NCI-H187 treated with DMSO at 0.1 percent for 48 hours (cell line): ENCODE data around the gene LY6G6D.
"Not testable (repeated sequence)": the region's sequence is repeated elsewhere in the genome, so short reads cannot be mapped to it uniquely, and the experiment has no call there.

Experiments
- DNase-seq: peaks from one replicate; lab custom pipeline; 2025; lab: John Stamatoyannopoulos, UW

The LY6G6D gene

DNA sequence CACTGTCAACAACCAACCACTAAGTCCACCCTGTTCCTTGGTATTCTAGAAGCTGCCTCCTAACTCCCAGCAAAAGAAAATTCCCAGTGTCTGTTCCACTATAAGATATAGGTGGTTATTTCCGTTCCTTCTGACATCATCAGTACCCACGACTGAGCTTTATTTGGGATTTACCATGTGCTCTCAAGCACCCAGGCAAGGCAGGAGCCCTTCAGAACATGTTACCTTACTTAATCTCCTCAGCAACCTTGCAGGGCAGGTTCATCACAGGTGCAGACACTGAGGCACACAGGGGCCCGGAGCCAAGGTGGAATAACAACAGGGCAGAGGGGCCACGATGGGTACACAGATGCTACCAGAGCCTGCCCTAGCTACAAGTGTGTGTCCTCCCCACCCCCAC, 22.8 kb upstream of the LY6G6D start:
- DNase-seq = no peak

DNA sequence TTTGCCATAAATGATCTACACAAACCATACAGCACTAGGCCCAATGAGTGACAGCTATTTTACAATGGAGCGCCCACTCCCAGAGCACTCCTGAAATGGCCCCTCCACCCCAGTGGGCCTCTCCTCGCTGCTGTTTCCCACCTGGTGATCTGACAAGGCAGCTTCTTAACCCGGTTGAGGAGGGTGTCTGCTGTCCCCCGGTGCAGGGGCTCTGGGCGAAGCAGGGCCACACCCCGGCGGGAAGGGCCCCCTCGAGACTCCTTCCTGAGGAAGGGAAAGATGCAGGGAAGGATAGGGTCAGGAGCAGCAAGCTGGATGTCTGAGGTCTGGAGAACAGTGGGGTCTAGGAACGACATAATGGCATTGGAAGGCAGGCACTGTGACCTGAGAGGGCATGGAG, 22.3 kb upstream of the LY6G6D start:
- no peak for DNase-seq

DNA sequence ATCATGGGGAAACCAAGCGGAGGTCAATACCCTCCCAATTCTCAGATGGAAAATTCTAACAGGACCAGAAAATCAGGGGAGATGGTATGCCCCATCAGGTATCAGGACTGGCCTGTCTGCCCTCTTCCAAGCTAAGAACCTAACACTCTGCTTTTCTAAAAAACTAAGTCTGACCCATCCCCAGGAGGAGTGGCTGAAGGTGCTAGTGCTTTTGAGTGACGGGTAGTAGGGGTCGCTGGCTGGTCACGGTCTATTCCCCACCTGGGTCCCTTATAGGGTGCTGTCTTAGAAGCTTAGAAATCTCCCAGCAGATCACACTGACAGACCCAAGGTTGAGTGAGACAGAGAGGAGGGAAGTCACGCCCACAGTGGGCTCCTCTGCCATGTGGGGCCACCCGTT, 21.6 kb upstream of the LY6G6D start:
- no peak for DNase-seq

DNA sequence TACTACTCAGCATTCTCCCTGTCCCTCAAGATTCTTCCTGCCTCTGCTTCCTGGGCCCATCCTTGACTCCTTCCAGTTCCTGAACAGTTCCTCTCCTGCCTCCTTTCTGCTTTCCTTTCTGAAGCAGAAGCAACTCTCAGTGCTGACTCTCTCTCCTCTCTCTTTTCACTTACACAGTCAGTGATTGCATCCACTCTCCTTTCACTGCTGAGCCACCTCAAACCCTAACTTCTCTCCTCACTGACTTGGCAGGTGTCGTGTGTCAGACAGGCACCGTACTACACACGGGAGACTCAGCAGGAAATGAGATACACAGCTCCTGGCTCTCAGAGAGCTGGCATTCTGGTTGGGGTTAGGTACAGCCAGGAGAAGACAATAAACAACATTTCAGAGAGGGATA, 17.6 kb upstream of the LY6G6D start:
- DNase-seq = no peak

DNA sequence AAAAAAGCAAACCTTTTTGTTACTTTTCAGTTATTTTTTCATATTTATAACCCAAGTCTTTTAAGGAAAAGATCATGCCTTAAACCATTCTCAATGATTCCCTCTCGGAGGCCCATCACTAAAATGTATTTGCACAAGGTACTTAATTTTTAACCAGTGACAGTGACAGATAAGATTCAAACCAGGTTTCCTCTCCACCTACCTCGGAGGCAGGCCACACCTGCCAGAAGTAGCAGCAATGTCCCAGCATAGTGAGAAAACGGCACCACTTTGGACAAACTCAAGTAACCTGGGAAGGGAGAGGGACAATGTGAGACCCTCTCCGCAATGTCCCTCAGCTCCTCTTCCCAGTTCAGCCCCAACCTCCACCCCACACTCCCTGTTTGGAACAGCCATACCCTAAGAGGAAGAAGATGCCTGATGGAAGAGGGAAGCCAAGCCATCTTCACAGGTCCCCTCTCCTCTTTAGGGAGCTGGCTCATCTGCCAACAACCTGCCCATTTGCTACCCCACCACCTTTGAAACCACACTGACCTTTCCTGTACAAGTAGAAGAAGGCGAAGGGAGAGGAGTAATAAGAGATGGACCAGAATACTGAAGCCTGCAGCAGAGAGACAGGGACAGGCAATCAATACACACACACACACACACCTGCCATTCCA, 14.3 kb upstream of the LY6G6D start:
- DNase-seq = no peak

DNA sequence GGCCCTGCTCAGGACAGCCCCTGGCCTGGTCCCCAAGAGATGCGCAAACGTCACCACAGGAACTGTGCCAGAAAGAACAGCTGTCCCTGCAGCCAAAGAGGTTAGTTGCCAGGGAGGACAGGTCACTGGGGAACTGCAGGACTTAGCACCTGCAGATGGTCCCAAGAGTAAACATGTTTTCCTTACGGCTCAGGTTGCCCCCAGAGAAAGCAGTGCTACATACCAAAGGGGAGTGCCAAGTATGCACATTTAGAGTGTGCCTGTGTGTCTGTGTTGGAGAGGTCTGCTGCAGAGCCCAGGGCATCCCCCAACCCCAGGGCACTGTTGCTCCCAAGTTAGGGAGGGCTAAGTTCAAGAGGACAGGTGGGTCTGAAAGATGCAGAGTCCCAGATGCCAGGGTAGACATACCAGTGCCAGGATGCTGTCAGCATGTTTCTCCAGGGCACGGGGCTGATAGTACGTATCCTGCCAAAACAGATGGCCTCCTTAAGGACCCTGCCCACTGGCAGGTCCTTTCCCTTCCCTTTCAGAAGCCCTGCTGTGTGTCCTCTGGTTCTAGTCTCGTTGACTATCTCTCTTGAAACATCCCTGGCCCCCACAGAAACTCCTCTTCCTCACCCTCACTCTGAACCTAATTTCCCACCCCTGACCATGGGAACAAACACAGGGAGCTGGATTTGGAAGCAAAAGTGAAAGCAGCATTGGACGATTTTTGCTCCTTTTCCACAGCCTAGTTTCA, 13.3 kb upstream of the LY6G6D start:
- DNase-seq = no peak

DNA sequence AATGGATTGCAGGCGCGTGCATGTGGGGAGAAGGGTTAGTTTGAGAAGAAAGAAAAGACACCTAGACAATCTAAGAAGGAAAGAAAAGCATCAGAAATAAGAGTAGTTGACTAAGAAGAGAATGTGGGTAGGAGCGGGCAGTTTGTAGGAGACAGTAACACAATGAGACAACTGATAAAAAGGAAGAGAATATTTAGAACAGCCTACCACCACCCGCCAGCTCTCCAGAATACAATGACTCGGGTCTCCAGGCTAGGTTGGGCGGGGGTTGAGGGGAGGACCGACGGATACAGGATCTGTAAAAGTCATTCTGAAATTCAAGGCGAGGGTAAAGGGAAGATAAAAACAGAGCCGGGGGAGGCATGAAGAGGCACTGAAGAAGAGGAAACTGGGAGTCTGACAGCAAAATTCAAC, 12.7 kb upstream of the LY6G6D start:
- DNase-seq = no peak

DNA sequence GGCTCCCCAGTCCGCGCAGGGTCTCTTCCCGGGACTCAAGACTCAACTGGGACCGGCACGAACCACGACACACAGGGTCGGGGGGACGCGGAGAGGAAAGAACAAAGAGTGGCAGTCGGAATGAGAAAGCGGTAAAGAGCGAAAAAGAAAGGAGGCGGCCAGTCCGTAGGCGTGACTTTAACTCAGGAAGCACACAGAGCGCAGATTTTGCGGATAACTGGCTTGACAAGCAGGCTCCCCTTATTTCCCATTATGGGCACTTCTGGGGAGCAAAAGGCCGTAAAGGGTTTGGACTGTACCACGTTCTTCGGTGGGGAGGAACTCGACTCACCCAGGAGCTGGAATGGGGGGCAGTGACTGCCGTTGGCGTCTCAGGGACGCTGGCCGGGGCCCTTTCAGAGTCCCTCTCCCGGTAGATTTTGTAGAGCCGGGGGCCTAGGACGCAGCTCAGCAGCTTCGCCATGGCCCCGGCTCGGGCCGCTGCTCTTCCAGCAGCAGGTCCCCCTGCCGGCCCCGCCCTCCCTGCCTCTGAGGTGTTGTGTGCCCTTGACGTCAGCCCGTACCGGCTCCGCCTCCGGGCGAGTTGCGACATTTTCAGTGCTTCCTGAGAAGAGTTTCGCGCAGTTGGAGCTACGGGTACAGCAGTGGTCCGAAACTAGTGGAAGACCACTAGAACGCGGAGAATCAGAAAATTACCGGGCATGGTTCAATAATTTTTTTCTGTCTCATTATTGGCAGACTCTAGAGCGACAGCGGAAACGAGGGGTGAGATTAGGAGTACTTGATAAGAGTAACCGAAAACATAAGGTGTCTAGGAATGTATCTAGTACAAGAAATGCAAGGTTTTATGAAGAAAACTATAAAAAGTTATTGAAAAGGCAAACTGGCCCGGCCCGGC, 12.1 kb upstream of the LY6G6D start, which contains the start of gene ABHD16A:
Gene ABHD16A (minus strand): TSS at position 506 of the 898 bp plus-strand sequence. CDS start 43 bp downstream, at position 463.
- DNase-seq = peak; percentile 57

DNA sequence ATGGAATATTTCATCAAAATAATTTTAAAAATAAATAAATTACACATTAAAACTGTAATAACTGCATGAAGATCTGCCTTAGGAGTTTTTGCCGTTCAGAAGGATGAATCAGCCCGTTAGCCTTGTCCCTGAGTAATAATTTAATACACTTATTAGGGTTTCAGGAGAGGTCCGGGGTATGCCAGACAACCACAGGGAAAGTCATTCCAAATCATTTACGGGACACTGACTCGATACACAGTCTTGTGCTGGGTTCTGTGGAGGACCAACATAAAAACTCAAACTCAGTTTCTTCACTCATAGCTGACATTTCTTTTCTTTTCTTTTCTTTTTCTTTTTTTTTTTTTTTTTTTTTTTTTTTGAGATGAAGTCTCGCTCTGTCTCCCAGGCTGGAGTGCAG, 9.2 kb upstream of the LY6G6D start:
- DNase-seq = no peak

DNA sequence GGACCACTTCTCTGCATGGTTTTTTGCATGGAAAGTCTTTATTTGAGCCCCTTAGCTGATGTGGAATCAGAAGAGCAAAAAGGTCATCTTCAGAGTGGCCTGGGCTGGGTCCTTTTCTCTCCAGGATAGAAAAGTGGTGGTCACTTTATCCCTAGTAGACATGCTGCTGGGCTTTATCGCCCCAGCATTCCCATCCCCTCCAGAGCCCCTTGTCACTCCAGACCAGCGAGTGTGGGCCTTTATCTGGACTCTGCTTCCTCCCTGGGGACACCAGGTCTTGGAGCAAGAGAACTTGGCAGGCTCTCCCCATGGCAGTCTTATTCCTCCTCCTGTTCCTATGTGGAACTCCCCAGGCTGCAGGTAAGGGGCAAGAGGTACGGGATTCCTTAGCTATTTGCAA, 8.5 kb upstream of the LY6G6D start, which contains the start of gene LY6G6F:
Gene LY6G6F (plus strand): TSS at position 268 of the 400 bp plus-strand sequence. CDS start 41 bp downstream, at position 309.
- DNase-seq = no peak

DNA sequence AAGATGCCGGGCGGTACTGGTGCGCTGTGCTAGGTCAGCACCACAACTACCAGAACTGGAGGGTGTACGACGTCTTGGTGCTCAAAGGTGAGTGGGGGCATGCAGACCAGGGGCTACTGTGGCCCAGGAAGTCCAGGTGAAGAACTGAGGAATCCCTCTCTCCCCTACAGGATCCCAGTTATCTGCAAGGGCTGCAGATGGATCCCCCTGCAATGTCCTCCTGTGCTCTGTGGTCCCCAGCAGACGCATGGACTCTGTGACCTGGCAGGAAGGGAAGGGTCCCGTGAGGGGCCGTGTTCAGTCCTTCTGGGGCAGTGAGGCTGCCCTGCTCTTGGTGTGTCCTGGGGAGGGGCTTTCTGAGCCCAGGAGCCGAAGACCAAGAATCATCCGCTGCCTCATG, 7.4 kb upstream of the LY6G6D start:
- DNase-seq = no peak

DNA sequence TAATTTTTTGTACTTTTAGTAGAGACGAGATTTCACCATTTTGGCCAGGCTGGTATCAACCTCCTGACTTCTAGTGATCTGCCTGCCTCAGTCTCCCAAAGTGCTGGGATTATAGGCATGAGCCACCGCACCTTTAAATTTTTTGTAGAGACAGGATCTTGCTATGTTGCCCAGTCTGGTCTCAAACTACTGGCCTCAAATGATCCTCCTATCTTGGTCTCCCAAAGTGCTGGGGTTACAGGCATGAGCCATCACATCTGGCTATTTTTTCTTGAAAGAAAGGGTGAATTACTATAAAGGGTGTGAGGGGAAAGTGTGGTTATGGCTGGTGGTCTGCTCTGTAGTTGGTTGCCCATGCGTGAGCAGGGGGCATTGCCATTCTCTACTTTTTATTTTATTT, 6.9 kb upstream of the LY6G6D start:
- no peak for DNase-seq

DNA sequence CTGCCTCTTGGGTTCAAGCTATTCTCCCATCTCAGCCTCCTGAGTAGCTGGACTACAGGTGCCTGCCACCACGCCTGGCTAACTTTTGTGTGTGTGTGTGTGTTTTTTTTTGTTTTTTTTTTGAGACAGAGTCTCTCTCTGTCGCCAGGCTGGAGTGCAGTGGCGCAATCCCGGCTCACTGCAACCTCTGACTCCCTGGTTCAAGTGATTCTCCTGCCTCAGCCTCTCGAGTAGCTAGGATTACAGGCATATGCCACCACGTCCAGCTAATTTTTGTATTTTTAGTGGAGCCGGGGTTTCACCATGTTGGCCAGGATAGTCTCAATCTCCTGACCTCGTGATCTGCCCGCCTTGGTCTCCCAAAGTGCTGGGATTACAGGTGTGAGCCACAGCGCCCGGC, 6.0 kb upstream of the LY6G6D start:
- DNase-seq = not testable (repeated sequence)

DNA sequence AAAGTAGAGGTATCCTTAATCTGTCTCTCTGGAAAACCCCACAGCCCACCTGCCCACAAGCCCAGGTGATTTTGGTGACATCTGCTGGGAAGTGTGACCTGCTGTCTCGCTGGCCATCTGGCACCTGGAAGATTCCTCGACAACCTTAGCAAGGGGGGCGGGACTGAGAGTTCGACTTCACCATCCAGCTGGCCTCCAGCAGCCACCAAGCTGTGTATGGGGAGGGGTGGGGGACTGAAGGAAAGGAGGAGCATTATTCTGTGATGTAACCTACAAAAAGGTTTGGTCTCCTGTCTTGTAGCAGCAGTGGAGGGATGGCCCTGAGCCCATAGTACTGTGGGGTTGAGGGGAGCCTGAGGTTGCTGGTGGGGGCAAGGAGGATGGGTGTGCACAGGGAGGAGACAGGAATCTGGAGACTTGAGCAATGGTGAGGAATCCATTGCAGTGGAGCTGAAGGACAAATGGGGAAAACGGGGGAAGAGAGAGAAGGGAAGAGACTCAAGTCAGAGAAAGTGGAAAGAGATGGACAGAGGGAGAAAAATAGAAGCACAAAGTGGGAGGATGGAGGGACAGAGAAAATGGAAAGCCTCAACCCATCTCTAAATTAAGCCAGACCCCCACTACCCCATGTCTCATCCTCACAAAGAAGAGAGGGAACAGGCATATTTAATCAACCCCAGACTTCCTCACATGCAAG, 4.5 kb upstream of the LY6G6D start:
- no peak for DNase-seq

DNA sequence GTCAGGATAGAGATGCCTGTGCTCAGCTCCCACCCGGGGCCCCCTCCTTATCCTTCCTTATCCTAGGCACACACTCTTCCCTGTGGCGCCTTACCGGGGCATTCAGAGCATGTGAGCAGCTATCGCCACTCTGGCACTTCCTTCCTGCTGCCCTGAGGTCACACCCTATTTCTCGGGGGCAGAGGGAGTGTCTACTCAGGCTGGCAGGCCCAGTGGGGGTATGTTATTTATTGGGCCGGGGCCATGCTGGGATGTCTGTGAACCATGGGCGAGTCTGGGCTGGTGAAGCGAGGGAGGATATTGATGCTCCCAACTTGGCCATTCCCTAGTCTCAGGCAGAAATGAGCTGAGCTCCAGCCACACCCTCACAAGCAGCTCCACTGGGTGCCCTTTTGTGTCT, 3.9 kb upstream of the LY6G6D start:
- no peak for DNase-seq

DNA sequence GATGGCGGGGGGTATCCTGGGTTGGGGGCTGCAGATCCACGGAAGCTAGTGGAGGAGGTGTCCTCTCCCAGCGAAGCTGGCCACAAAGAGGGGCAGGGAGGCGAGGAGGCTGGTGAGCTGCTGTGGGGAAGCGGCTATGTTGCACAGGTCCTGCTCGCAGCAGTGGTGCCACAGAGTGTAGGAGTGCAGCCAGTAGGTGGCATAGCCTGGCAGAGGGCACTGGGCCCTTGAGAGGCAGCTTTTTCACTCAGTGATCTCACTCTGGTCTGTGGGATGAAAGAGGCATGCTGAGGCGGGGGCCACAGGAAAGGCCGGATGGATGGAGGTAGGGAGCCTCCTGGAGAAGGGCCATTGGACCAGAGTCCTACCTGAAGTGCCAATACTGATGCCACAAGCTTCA, 2.9 kb upstream of the LY6G6D start:
- DNase-seq = no peak

DNA sequence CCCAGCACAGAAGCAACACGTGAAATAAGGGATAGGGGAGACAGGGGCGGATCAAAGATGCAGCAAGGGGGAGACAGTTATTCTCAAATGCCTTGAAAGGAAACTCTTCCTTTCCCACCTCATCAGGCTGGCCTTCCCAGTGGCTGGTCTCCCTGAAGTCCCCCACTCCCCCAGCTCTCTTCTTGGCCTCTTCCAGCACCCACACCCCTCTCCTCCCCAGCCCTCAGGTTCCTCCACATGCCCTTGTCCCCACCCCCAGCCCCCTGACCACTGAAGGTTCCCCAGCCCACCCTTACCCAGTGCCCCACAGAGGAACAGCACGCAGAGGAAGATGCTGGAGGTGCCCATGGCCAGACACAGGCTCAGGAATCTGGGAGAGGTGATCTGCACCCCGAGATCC, 1.7 kb upstream of the LY6G6D start:
- no peak for DNase-seq

DNA sequence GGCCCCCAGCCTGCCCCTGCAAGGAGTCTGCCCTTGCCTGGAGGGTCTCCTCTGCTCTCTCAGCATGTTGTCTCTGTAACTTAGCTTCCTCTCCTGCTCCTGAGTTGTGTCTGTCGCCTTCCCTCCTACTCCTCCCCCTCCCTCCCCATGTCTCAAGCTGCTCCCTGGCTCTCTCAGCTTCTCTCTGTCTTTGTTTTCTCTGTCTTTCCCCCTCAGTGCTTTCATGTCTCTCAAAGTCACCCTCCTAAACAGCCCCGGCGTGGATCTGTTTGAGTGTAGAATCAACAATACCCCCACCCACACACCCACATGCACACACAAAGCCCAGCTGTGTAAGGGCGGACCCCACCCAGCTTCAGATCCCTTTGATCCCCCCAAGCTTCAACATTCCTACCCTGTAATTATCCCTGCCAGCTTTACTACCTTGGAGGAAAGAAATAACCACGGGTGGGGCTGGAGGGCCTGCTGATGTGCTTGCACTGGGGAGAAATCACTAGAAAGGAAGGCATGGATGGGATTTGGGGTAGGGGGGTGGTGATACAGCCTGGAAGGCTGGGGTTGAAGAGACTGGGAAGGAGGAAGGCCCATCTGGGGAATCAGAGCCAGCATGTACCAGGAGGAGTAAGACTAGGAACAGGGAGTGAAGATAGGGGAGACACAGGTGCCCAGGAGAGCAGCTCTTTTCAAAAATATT, 1.0 kb upstream of the LY6G6D start:
- DNase-seq = no peak

DNA sequence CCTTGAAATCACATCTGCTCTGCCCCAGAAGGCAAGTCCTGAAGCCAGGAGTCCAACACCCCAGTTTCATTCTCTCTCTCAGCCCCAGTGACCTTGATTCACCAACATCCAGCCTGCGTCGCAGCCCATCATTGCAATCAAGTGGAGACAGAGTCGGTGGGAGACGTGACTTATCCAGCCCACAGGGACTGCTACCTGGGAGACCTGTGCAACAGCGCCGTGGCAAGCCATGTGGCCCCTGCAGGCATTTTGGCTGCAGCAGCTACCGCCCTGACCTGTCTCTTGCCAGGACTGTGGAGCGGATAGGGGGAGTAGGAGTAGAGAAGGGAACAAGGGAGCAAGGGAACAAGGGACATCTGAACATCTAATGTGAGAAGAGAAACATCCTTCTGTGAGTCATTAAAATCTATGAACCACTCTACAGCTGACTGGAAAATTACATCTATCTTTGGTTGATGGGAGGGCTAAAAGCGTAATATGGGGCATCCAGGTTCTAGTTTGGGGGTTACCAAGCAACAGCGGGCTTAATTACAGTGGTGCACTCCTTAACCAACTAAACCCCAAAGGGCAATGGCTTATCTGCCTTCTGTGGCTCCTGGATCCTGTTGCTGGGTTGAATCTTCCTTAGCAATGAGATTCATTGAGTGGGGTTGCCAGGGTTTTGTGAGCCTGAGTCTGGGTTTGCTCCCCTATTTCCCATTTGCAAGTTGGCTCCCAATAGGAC, 2.5 kb downstream of the LY6G6D start:
- no peak for DNase-seq

DNA sequence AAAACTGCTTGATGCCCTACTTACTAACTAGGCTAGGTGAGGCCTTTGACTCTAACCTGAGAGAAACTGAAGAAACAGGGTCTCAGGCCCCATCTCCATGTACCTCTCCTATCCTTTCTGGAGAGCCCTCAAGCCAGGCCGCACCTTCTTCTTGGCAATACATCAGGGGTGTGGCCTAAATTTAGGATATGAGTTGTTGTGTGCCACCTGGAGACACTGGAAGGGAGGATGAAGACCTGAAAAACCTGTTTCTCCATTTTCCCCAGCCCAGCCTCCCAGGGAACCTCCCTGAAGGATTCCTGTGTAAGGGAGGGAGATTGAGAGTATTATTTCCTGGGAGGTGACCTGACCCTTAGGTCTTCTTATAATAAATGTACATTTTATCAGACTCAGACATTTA, 3.1 kb downstream of the LY6G6D start:
- no peak for DNase-seq

DNA sequence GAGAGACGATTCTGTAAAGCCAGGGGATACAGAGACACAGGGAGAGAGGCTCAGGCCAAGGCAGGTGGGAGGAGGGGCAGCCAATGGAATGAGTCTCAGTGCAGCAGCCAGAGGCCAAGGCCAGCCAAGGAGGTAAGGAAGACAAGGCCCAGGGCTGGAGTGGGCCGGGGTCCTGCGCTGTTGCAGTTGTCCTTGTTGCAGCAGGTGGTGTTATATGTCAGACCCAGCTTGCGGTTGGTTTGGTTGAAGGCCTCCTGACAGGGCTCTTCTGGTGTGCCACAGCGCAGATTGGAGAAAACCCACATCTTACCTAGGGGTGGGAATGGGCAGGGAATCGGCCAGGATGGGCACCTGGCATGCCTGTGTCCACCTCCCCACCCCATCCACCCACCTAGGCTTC, 3.9 kb downstream of the LY6G6D start:
- no peak for DNase-seq
